OCI-LY3 (cell line): ENCODE data around the gene SCYGR1.
"Not testable (repeated sequence)": the region's sequence is repeated elsewhere in the genome, so short reads cannot be mapped to it uniquely, and the experiment has no call there.

ENCODE experiments used
- H2AFZ ChIP-seq: fragments of 200-600, 300-600 bp; shearing (Covaris generic); 2 replicates; pipeline ENCODE4 v1.6.0; 2014; ENCODE audit warnings: antibody characterized with exemption, low read depth, low read length
- H3K27ac ChIP-seq: fragments of 200-600, 300-600 bp; sonication (generic); 2 replicates; pipeline ENCODE4 v1.5.1; 2014; ENCODE audit warnings: mild to moderate bottlenecking, low read length, moderate library complexity, mixed read lengths
- H3K27me3 ChIP-seq: fragments of 200-600, 300-600 bp; sonication (generic); 2 replicates; pipeline ENCODE4 v1.6.1; 2014; ENCODE audit warnings: low read depth, low read length, mixed read lengths
- H3K36me3 ChIP-seq: fragments of 200-600, 300-600 bp; sonication (generic); replicated peaks from 2 replicates; pipeline ENCODE3; 2014; ENCODE audit warnings: low read depth, low read length, mixed read lengths
- H3K4me1 ChIP-seq: fragments of 300-600, 200-600 bp; sonication (generic); 2 replicates; pipeline ENCODE4 v1.6.1; 2014; ENCODE audit warnings: low read length, mixed read lengths
- H3K4me2 ChIP-seq: fragments of 200-600, 300-600 bp; sonication (generic); 2 replicates; pipeline ENCODE4 v1.6.1; 2014; ENCODE audit warnings: low read length, mixed read lengths
- H3K4me3 ChIP-seq: fragments of 300-600, 200-600 bp; sonication (generic); 2 replicates; pipeline ENCODE4 v1.5.1; 2014; ENCODE audit warnings: antibody characterized with exemption, mild to moderate bottlenecking, low read length, moderate library complexity
- H3K79me2 ChIP-seq: fragments of 300-600, 200-600 bp; shearing (Covaris generic); 2 replicates; pipeline ENCODE4 v1.6.1; 2014; ENCODE audit warnings: mild to moderate bottlenecking, low read length, mixed read lengths
- H3K9ac ChIP-seq: fragments of 300-600, 200-600 bp; shearing (Covaris generic); 2 replicates; pipeline ENCODE4 v1.6.0; 2014; ENCODE audit warnings: mild to moderate bottlenecking, low read length, moderate library complexity
- H3K9me3 ChIP-seq: fragments of 200-600, 300-600 bp; shearing (Covaris generic); 2 replicates; pipeline ENCODE4 v1.6.1; 2014; ENCODE audit warnings: low read length, mixed read lengths; ENCODE audit not compliant: insufficient read depth
- H4K20me1 ChIP-seq: fragments of 200-600, 300-600 bp; sonication (generic); 2 replicates; pipeline ENCODE4 v1.6.1; 2016; ENCODE audit warnings: low read length, mixed read lengths; ENCODE audit not compliant: insufficient read depth
- CTCF ChIP-seq: fragments of 200-600, 300-600 bp; sonication (generic); IDR thresholded peaks from 2 replicates; pipeline ENCODE4 v1.5.1; 2014; ENCODE audit warnings: antibody characterized with exemption, low read length, low read depth
- EZH2phosphoT487 ChIP-seq: fragments of 200-600 bp; shearing (Covaris generic); IDR thresholded peaks from 2 replicates; pipeline ENCODE4 v1.6.1; 2018; ENCODE audit warnings: antibody characterized with exemption, mixed run types, low read depth

The SCYGR1 gene

GRCh38 chr2:227387583-227387982 is at the start of gene SCYGR1:
SCYGR1 (minus strand) TSS chr2:227387949; CDS start chr2:227387949, 0 bp downstream.
- H3K27me3 ChIP-seq, H2AFZ ChIP-seq, H3K79me2 ChIP-seq, H3K4me3 ChIP-seq, H3K4me1 ChIP-seq, H3K9me3 ChIP-seq, H3K9ac ChIP-seq, H3K27ac ChIP-seq, H4K20me1 ChIP-seq, H3K4me2 ChIP-seq, H3K36me3 ChIP-seq: not testable (repeated sequence)

GRCh38 chr2:227436436-227437174 is 48.9 kb upstream of the SCYGR1 start:
- Histone ChIP-seq H3K27me3 (no peaks in the 10 kb centered on the region), H3K36me3 (no peaks in the 10 kb centered on the region), H3K4me2 (no peak overlapping the region), H3K27ac (no peak overlapping the region), H3K4me1 (no peaks in the 10 kb centered on the region), H3K9ac (no peak overlapping the region), H3K4me3 (no peak overlapping the region), H3K79me2 (no peaks in the 10 kb centered on the region), H2AFZ (no peak overlapping the region), H4K20me1 (no peaks in the 10 kb centered on the region), H3K9me3 (no peaks in the 10 kb centered on the region; the same call in 1 of the 2 replicates)
- no peak for TF ChIP-seq EZH2phosphoT487
- no peak for TF ChIP-seq CTCF

- TF ChIP-seq CTCF: no peak
- no peak for TF ChIP-seq EZH2phosphoT487
- Histone ChIP-seq H3K27ac (no peak overlapping the region), H3K4me3 (no peak overlapping the region), H3K27me3 (no peaks in the 10 kb centered on the region), H3K4me2 (no peak overlapping the region), H3K9ac (no peak overlapping the region), H3K36me3 (no peaks in the 10 kb centered on the region), H4K20me1 (no peaks in the 10 kb centered on the region), H3K79me2 (no peaks in the 10 kb centered on the region), H3K9me3 (no peaks in the 10 kb centered on the region; the same call in 1 of the 2 replicates), H3K4me1 (no peaks in the 10 kb centered on the region), H2AFZ (no peak overlapping the region)
Measured at GRCh38 chr2:227433171-227433570, 45.4 kb upstream of the SCYGR1 start.

GRCh38 chr2:227430639-227431038 is 42.9 kb upstream of the SCYGR1 start:
- no peaks in the 10 kb centered on the region for H3K27me3 ChIP-seq
- H3K27ac ChIP-seq: no peak overlapping the region
- no peak overlapping the region for H3K9ac ChIP-seq
- H3K4me2 ChIP-seq: no peak overlapping the region
- no peak overlapping the region for H3K4me3 ChIP-seq
- H4K20me1 ChIP-seq: no peaks in the 10 kb centered on the region
- H2AFZ ChIP-seq: no peak overlapping the region
- no peaks in the 10 kb centered on the region for H3K36me3 ChIP-seq
- no peaks in the 10 kb centered on the region for H3K4me1 ChIP-seq
- no peak for TF ChIP-seq EZH2phosphoT487
- no peak for TF ChIP-seq CTCF
- no peaks in the 10 kb centered on the region; the same call in 1 of the 2 replicates for H3K9me3 ChIP-seq
- H3K79me2 ChIP-seq: no peaks in the 10 kb centered on the region
